Measurements from ENCODE around the gene SMC3.

SMC3 gene

GRCh38 chr10:110612629-110613028 is 45.1 kb downstream of the SMC3 start:
- no peak for DNase-seq (ENCODE audit: low spot score)
- TF ChIP-seq CTCF (IDR thresholded peaks at IDR 0.05; ENCODE audit: extremely low read depth, insufficient read depth, missing control alignments), result no peak
- in situ Hi-C loops (cut with MboI; ENCODE audit: low pct_unique_long_range_greater_than_20kb, low sequenced_read_pairs, unreplicated experiment), result loop anchor here (25.0 kb wide), 1 partner anchor 300 kb away; the partner anchor contains the start of genes BBIP1 and SHOC2

GRCh38 chr10:110613341-110613995 is 46.0 kb downstream of the SMC3 start:
- DNase-seq (ENCODE audit: low spot score), result no peak
- no peak for TF ChIP-seq CTCF (IDR thresholded peaks at IDR 0.05; ENCODE audit: extremely low read depth, insufficient read depth, missing control alignments)
- in situ Hi-C loops (cut with MboI; ENCODE audit: low pct_unique_long_range_greater_than_20kb, low sequenced_read_pairs, unreplicated experiment), result loop anchor here (25.0 kb wide), 1 partner anchor 299 kb away; the partner anchor contains the start of genes BBIP1 and SHOC2

DNA sequence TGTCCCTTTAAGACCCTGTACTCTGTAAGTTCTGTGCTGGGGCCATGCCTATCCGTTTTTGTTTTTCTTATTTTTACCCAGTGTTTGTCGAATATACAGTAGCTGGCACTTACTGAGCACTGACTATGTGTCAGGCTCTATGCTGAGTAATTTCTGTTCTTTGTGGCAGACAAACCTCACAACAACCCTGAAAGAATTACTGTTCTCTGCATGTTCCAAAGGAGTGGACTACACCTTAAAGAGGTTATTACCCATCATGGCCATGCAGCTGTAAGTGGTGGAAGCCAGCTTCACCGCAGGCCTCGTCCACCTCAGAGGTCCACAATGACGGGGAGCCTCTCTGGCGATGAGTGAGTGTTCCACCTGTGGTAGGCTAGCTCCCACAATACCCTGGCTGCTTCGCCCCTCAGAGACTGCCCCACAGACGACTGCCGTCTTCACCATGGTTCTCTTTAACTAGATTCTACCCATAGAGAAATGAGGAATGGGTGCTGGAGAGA is 46.6 kb downstream of the SMC3 start:
- peak; percentile 29 for DNase-seq (ENCODE audit: low spot score)
- no peak for TF ChIP-seq CTCF (IDR thresholded peaks at IDR 0.05; ENCODE audit: extremely low read depth, insufficient read depth, missing control alignments)
- in situ Hi-C loops (cut with MboI; ENCODE audit: low pct_unique_long_range_greater_than_20kb, low sequenced_read_pairs, unreplicated experiment), result loop anchor here (25.0 kb wide), 1 partner anchor 298 kb away; the partner anchor contains the start of genes BBIP1 and SHOC2

DNA sequence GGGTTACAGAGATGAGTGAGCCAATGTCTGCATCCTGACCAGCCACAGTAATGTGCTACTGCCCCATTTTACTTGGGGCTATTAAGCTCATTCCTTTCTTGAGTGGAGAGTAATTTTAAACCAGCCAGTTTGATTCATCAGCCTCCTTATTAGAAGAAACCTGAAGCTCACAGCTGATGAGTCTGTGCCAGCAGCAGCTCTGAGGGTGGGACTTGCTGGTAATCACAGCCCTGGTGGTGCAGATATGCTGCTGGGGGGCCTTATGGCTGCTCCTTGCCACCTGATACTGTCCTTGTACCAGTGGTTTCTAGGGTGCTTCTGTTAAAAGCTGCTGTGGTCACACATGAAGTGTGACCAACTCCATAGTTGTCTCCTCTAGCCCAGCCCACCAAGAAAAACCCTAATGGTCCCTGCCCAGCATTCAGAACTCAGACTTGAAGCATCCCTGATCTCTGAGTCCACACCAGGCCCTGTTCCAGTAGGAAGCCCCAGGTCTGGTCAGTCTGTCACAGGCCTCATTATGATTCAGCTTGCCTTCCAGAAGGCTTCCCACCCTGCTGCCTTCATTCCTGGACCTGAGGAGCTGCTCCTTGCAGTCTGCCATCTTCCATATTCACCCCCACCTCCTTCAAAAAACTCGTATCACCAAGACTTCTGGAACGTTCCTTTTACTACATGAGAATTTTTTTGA is 47.7 kb downstream of the SMC3 start:
- DNase-seq (ENCODE audit: low spot score), result no peak
- in situ Hi-C loops (cut with MboI; ENCODE audit: low pct_unique_long_range_greater_than_20kb, low sequenced_read_pairs, unreplicated experiment), result loop anchor here (25.0 kb wide), 1 partner anchor 297 kb away; the partner anchor contains the start of genes BBIP1 and SHOC2
- no peak for TF ChIP-seq CTCF (IDR thresholded peaks at IDR 0.05; ENCODE audit: extremely low read depth, insufficient read depth, missing control alignments)

DNA sequence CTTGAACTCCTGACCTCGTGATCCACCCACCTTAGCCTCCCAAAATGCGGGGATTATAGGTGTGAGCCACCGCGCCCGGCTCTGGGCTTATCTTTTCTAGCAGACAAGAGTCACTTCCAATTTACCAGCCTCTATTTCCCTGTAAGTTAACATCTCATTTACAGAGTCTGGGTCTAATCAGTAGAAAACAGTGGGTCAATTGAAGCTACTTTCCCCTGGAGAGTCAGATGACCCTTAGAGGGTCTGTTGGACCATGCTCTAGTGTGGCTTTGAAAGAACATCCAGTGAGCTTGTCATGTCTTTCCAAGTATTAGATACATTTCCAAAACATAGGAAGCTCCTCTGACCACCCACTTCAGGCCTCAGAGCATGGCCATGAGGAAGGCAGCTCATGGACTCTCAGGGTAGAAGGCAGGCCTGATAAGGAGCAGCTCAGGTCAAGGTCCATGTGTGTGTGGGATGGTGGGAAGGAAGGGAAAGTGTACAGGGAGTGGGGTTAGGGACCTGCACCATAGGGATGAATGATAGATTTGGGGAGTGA is 49.1 kb downstream of the SMC3 start:
- no peak for DNase-seq (ENCODE audit: low spot score)
- in situ Hi-C loops (cut with MboI; ENCODE audit: low pct_unique_long_range_greater_than_20kb, low sequenced_read_pairs, unreplicated experiment), result loop anchor here (25.0 kb wide), 1 partner anchor 296 kb away; the partner anchor contains the start of genes BBIP1 and SHOC2
- TF ChIP-seq CTCF (IDR thresholded peaks at IDR 0.05; ENCODE audit: extremely low read depth, insufficient read depth, missing control alignments), result no peak

GRCh38 chr10:110617425-110618229 is 50.1 kb downstream of the SMC3 start:
- no peak for TF ChIP-seq CTCF (IDR thresholded peaks at IDR 0.05; ENCODE audit: extremely low read depth, insufficient read depth, missing control alignments)
- in situ Hi-C loops (cut with MboI; ENCODE audit: low pct_unique_long_range_greater_than_20kb, low sequenced_read_pairs, unreplicated experiment), result loop anchor here (25.0 kb wide), 1 partner anchor 295 kb away; the partner anchor contains the start of genes BBIP1 and SHOC2
- DNase-seq (ENCODE audit: low spot score), result no peak
